Measurements from ENCODE around the gene DRGX.

DRGX gene

GRCh38 chr10:49395741-49396665 is at the start of gene DRGX:
DRGX (minus strand) TSS chr10:49396089; CDS start chr10:49395440, 649 bp downstream.
- no peak for DNase-seq

GRCh38 chr10:49444349-49444748 is 48.5 kb upstream of the DRGX start:
- DNase-seq, result no peak

- DNase-seq, result no peak
Observed at GRCh38 chr10:49442863-49443262, 47.0 kb upstream of the DRGX start.

- DNase-seq, result peak; percentile 19
Observed at GRCh38 chr10:49441488-49442476, 45.9 kb upstream of the DRGX start.

- no peak for DNase-seq
Observed at GRCh38 chr10:49435225-49435624, 39.3 kb upstream of the DRGX start.

GRCh38 chr10:49433069-49433468 is 37.2 kb upstream of the DRGX start:
- no peak for DNase-seq

- no peak for DNase-seq
Observed at GRCh38 chr10:49431426-49431825, 35.5 kb upstream of the DRGX start.

- no peak for DNase-seq
Observed at GRCh38 chr10:49429458-49429857, 33.6 kb upstream of the DRGX start.

GRCh38 chr10:49426490-49427360 is 30.8 kb upstream of the DRGX start:
- no peak for DNase-seq

GRCh38 chr10:49419005-49419404 is 23.1 kb upstream of the DRGX start:
- no peak for DNase-seq

- no peak for DNase-seq
Observed at GRCh38 chr10:49418328-49418727, 22.4 kb upstream of the DRGX start.

GRCh38 chr10:49418053-49418326 is 22.1 kb upstream of the DRGX start:
- DNase-seq, result no peak

- no peak for DNase-seq
Observed at GRCh38 chr10:49417311-49418052, 21.6 kb upstream of the DRGX start.

- DNase-seq, result no peak
Observed at GRCh38 chr10:49415846-49416245, 20.0 kb upstream of the DRGX start.

GRCh38 chr10:49415109-49415508 is 19.2 kb upstream of the DRGX start:
- no peak for DNase-seq

- no peak for DNase-seq
Observed at GRCh38 chr10:49414496-49414895, 18.6 kb upstream of the DRGX start.

GRCh38 chr10:49412571-49412970 is 16.7 kb upstream of the DRGX start:
- DNase-seq, result no peak

GRCh38 chr10:49410365-49411074 is 14.6 kb upstream of the DRGX start:
- no peak for DNase-seq

GRCh38 chr10:49409755-49410154 is 13.9 kb upstream of the DRGX start:
- no peak for DNase-seq

GRCh38 chr10:49408519-49409306 is 12.8 kb upstream of the DRGX start:
- no peak for DNase-seq

All from CD4-positive, alpha-beta T cell treated with Interleukin-17A for 1 hour (primary cell).